ENCODE results near the gene RHOF. TPM values are rescaled to one million over a fixed set of nuclear protein-coding genes. Genes with fewer than 3 reads are reported as not detected.

RHOF gene
- total RNA-seq, 1 experiment from 2014 or later = 29.1 TPM

- no peaks in the 10 kb centered on the region for H3K27me3 ChIP-seq (ENCODE audit: insufficient read depth, low read length)
- H3K4me1 Mint-ChIP-seq = peaks cover 5 to 12% of the 10 kb centered on the region in 2 experiments
- no peaks in the 10 kb centered on the region for H3K4me1 ChIP-seq (ENCODE audit: insufficient read depth, low read length)
- H2BK15ac ChIP-seq (ENCODE audit: low read depth, low read length) = no peak overlapping the region
- no peak overlapping the region for H3K56ac ChIP-seq (ENCODE audit: insufficient read length, low read depth, low read length)
- no peak overlapping the region for H2BK120ac ChIP-seq (ENCODE audit: low read depth, low read length, poor library complexity, severe bottlenecking)
- H3K9me3 Mint-ChIP-seq = no peaks in the 10 kb centered on the region; a peak in 2 of 5 replicates
- H3K23ac ChIP-seq (ENCODE audit: insufficient read length, low read depth, low read length) = no peak overlapping the region
- H3T11ph ChIP-seq (ENCODE audit: low read length) = no peak overlapping the region
- H3K79me2 ChIP-seq (ENCODE audit: insufficient read depth, low read length) = no peaks in the 10 kb centered on the region
- peak; percentile 25 for DNase-seq
- no peaks in the 10 kb centered on the region for H3K9me3 ChIP-seq (ENCODE audit: control insufficient read depth, low read depth, low read length)
- no peak overlapping the region for H3K14ac ChIP-seq (ENCODE audit: insufficient read depth, low read length)
- H2BK12ac ChIP-seq (ENCODE audit: insufficient read length, low read depth, low read length) = no peak overlapping the region
- peaks cover 3% of the 10 kb centered on the region for H4K20me1 ChIP-seq (ENCODE audit: control insufficient read depth, insufficient read depth, insufficient read length)
- H3K27ac Mint-ChIP-seq = no peak overlapping the region
- H3K18ac ChIP-seq (ENCODE audit: insufficient read length, low read depth, low read length) = no peak overlapping the region
- no peak overlapping the region for H2BK5ac ChIP-seq (ENCODE audit: insufficient read length, low read length)
- H4K8ac ChIP-seq (replicated peaks; ENCODE audit: insufficient read length, low read depth, low read length) = no peak overlapping the region
- no CpG with 5 or more reads among the region's 4 CpGs for WGBS (ENCODE audit: extremely low coverage, insufficient read length, low lambda C conversion rate)
- peak; percentile 17; the same call in 1 of the 3 replicates for TF ChIP-seq CTCF (conservative IDR thresholded peaks at IDR 0.05)
- H4K5ac ChIP-seq (ENCODE audit: insufficient read length, low read depth, low read length) = no peak overlapping the region
- no peak overlapping the region for H4K91ac ChIP-seq (ENCODE audit: insufficient read length, low read depth, low read length)
- H3K4me3 Mint-ChIP-seq = no peak overlapping the region; a peak in 1 of 5 replicates
- H3K27me3 Mint-ChIP-seq (ENCODE audit: low read depth) = peaks cover 15% of the 10 kb centered on the region
- H3K79me1 ChIP-seq (ENCODE audit: insufficient read depth, low read depth, low read length, poor library complexity, severe bottlenecking) = no peaks in the 10 kb centered on the region
- no peak overlapping the region for H2BK20ac ChIP-seq (ENCODE audit: low read depth, low read length, poor library complexity, severe bottlenecking)
- no peak overlapping the region for H2AFZ ChIP-seq (ENCODE audit: low read length)
- no peak overlapping the region for H3K4ac ChIP-seq (ENCODE audit: low read depth, low read length)
- peaks cover 0 to under 1% (median under 1%) of the 10 kb centered on the region in 3 experiments; a peak in 2 of 7 replicates for H3K36me3 Mint-ChIP-seq (ENCODE audit: insufficient read depth in 1 of 3, low read depth in 3 of 3)
- no peak overlapping the region for H3K27ac ChIP-seq (ENCODE audit: insufficient read length, low read depth, low read length)
- no peak overlapping the region for H2AK5ac ChIP-seq (ENCODE audit: insufficient read length, low read length)
- H3K23me2 ChIP-seq (ENCODE audit: insufficient read length, low read depth, low read length, poor library complexity, severe bottlenecking) = no peaks in the 10 kb centered on the region
- no peak overlapping the region for H3K9ac ChIP-seq (ENCODE audit: extremely low read depth, insufficient read length, low read length)
- no peak overlapping the region for H3K4me2 ChIP-seq (ENCODE audit: insufficient read depth, insufficient read length, low read length)
These were observed 44.2 kb upstream of the RHOF start for GRCh38 chr12:121837680-121838079.
